OCI-LY3 (cell line): ENCODE measurements around the gene JSRP1.

Experiments used
- EZH2phosphoT487 ChIP-seq: fragments of 200-600 bp; shearing (Covaris generic); IDR thresholded peaks from 2 replicates; pipeline ENCODE4 v1.6.1; 2018; ENCODE audit warnings: antibody characterized with exemption, mixed run types, low read depth
- TF ChIP-seq, protein P1 (sequence below): fragments of 200-600, 300-600 bp; sonication (generic); IDR thresholded peaks from 2 replicates; pipeline ENCODE4 v1.5.1; 2014; ENCODE audit warnings: antibody characterized with exemption, low read length, low read depth

DNA sequence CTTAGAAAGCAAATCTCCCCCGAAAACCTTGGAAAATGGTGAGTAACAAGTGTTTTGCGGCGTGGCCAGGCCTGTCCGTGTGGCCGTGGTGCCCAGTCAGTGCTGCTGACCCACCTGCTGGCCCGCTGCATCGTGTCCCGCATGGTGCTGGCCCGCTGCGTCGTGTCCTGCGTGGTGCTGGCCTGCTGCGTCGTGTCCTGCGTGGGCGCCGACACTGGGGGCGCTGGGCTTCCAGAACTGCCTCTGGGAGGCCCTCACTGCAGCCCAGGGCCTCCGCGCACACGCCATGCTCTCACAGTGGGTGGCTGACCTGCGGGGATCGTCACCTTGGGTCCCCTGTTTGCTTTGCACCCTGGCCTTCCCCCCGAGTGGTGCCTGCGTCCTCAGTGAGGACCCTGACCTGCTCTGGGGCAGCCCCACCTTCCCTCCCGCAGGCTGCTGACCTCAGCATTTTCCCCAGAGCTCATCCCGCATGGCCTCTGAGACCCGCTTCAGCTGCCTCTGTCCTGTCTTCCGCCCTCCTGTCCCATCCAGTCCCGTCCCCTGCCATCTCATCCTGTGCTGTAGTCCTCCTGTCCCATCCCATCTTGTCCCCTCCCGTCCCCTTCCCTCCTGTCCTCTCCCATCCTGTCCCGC is 30.7 kb downstream of the JSRP1 start:
- TF ChIP-seq, protein P1, sequence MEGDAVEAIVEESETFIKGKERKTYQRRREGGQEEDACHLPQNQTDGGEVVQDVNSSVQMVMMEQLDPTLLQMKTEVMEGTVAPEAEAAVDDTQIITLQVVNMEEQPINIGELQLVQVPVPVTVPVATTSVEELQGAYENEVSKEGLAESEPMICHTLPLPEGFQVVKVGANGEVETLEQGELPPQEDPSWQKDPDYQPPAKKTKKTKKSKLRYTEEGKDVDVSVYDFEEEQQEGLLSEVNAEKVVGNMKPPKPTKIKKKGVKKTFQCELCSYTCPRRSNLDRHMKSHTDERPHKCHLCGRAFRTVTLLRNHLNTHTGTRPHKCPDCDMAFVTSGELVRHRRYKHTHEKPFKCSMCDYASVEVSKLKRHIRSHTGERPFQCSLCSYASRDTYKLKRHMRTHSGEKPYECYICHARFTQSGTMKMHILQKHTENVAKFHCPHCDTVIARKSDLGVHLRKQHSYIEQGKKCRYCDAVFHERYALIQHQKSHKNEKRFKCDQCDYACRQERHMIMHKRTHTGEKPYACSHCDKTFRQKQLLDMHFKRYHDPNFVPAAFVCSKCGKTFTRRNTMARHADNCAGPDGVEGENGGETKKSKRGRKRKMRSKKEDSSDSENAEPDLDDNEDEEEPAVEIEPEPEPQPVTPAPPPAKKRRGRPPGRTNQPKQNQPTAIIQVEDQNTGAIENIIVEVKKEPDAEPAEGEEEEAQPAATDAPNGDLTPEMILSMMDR, result no peak
- no peak for TF ChIP-seq EZH2phosphoT487
